Medulla oblongata (tissue), 1 donor: Measurements from ENCODE around the gene TMSB4X.
A peak's percentile ranks its signal among the peaks of the same experiment; 100 is the strongest.
"Not testable (repeated sequence)": the region's sequence is repeated elsewhere in the genome, so short reads cannot be mapped to it uniquely, and the experiment has no call there.

Experiments used
- DNase-seq: peaks from one replicate; pipeline ENCODE4 v3.0.0-alpha.2; 2015; ENCODE audit errors: extremely low spot score

TMSB4X gene

DNA sequence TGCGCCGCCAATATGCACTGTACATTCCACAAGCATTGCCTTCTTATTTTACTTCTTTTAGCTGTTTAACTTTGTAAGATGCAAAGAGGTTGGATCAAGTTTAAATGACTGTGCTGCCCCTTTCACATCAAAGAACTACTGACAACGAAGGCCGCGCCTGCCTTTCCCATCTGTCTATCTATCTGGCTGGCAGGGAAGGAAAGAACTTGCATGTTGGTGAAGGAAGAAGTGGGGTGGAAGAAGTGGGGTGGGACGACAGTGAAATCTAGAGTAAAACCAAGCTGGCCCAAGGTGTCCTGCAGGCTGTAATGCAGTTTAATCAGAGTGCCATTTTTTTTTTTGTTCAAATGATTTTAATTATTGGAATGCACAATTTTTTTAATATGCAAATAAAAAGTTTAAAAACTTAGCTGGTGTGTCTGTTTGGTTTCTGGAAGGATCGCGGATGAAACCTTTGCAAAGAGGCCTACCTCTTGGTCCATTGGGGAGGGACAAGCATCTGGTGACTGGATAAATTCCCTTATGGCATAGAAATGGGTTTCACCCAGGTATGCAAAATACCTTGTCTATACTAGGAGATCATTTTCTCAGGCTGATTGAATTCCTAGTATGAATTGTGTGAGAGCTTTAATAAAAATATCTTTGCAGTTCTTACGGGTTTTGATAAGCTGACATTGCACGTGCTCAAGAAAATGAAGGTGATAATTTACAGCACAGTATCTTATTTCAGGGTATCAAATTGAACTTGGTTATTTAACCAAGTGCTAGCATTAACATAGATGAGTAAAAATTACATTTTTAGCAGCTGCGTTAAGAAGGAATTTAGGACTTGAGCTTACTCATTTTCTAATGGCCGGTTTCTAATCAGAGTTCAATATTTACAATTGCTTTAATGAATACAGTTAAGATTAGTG is 2.2 kb downstream of the TMSB4X start:
- DNase-seq: not testable (repeated sequence)

DNA sequence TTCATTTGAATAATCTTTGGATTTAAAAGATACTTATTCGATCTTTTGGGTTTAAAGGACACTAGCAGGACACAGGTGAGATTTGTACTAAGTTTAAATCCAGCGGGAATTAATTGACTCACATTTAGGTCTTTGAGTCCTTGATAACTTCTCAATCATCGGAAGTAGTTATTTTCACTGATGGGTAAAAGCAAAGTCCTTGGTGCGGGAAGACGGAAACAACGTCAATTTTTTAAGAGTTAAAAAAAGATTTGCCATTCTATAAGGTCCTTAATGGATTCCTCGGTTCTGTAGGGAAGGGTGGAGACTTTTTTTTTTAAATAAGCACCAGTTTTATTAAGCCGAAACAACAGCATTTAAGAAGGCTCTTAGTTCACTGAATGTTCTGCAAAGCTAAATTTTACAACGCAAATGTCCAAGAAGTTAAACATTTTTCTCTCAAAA is 2.9 kb downstream of the TMSB4X start:
- no peak for DNase-seq

DNA sequence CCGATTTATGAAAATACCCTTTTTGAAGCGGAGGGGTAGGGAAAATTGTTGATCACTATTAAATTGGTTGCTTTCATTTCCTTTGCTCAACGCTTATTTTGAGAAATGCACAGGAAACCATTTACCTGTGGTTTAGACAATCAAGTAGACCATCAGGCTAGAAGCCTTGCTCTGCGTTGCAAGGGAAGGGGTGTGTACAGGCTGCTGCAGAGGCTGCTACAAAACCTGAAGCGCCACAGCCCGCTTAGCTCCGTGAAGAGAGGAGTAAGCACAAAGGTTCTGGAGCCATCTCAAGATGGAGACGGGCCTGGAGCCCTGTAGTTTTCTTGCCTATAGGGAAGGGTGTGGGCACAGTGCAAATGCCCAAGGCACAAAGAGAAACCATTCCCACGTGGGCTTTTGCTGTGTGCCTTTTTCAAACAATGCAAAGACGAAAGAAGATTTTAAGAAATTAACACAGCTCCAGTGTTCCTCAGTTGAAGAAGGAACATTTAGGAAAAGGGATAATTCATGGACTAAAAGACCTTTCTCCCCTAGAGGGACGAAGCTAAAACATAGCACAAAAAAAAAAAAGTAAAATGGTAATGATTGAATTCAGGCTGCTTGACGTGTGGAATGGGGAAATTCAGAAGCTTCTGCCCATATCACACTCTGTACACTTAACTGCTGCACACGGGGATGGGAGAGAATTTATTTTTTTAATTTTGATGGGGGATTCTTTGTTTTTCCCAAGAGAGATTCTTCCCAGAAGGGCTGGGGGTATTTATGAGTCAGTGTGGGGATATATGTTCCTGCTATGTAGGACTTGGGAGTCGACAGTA is 3.5 kb downstream of the TMSB4X start:
- peak; percentile 40 for DNase-seq

DNA sequence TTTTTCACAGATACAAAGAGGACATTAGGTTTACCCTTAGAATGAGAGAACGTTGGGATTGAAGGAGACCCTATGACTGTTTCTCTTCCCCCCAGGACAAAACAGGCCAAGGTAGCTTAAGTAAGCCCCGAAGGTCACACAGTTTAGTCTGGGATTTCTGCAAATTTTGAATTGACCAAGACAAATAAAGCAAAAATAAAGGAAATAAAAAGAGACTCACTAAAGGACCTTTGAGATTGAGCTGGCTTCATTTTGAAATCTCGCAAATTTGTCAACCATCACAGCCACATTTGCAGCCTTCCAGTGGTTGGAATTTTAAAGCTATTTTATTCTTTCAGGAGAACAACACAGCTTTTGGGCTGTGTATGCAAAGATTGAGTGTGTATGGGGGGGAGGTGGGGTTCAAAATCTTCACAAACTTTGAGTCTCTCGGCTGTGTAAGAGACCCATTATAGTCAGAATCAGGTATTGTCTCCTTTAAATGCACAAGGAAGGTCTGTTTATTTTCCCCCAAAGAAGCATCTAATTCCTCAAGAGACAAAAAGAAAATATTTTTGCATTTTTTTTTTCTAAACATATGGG is 4.2 kb downstream of the TMSB4X start:
- no peak for DNase-seq

DNA sequence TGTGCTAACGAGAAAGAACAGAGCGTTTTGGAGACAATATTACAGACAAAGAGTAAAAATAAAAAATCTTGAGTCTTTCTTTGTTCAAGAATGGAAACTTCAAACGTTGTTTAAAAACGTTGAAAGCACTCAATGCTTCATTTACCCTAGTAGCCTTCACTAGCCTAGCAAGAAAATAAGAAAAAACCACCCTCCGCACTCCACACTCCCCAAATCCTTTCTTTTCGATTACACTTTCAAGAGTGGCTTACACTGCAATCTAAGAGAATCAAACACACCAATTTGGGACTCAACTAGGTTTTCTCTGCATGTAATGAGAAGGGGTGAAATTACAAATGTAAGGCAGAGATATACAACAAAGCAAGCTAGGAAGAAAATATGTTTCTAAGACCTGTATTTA is 4.7 kb downstream of the TMSB4X start:
- DNase-seq: no peak

DNA sequence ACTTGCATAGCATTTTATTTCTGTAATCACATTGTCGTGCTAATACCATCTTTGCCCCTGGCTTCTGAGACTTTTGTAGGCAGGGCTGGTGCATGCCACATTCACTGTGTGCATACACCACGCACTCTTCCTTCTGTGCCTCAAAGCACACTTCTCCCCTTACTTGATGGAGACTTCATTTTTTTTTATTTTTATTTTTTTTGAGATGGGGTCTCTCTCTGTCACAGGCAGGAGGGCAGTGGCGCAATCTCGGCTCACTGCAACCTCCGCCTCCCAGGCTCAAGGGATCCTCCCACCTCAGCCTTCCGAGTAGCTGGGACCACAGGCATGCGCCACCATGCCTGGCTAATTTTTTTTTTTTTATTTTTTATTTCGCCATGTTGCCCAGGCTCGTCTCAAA is 5.1 kb downstream of the TMSB4X start:
- not testable (repeated sequence) for DNase-seq

DNA sequence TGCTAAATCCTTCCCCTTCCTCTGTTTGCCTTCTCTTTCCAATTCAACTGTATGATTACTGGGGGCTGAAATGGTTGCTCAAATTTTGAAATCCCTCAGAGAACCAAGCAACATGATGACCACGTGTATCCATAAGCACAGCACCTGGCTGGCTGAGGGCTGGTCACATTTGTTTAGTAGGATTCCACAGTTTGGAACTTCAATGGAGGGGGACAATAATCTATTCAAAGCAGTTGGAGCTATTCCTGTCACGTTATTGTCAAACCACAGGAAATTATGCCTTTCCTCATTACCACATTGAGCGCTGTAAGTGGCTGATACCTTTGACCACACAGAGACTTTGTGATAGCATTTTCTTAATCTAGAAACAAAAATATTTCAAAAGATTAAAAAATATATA is 7.0 kb downstream of the TMSB4X start:
- no peak for DNase-seq

DNA sequence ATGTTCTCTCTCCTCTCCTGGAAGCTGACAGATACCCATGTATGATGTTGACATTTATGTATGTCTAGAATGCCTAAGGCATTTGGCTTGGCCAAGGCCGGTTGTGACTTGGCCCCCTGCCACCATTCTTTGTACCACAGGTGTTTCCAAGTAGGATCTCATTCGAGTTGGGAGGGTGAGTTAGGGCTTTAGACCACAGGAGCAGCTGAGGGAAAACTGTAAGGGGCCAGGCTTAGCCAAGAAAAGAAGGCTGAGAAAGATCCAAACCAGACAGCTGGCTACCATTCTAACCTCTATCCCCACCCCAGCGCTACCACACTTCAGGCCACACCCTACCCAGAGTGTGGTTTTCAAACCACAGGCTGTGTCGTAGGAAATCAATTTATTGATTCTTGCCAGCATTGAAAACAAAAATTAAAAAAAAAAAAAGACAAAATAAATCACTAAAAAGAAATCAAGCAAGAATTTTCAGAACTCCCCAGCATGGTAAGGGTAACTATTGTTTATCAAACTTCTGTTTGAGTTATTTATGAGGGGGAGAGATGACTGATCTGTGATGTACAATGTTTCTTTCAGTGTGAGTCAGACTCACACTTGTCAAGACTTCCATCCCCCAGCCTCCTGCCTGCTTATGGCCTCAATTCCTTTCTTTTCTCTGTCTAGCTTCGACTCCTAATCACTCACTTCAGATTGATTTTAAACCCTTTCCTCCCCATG is 9.9 kb downstream of the TMSB4X start:
- DNase-seq: no peak

DNA sequence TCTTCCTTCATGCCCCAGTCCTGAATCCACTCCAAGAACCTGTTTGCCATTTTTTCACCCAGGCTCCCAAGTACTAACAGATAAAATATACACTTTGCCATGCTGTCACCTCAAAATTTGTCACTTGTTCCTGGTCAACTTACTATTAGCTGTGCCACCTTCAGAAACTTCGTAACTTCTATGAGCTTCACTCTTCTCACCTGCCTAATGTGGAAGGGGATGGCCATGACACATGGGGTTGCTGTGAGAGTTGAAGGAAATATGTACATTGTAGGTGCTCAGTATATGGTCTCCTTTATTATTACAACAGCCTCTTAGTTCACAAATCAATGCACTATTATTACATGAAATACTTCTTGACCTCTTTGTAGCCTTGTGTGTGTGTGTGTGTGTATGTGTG is 10.4 kb downstream of the TMSB4X start:
- DNase-seq: no peak

DNA sequence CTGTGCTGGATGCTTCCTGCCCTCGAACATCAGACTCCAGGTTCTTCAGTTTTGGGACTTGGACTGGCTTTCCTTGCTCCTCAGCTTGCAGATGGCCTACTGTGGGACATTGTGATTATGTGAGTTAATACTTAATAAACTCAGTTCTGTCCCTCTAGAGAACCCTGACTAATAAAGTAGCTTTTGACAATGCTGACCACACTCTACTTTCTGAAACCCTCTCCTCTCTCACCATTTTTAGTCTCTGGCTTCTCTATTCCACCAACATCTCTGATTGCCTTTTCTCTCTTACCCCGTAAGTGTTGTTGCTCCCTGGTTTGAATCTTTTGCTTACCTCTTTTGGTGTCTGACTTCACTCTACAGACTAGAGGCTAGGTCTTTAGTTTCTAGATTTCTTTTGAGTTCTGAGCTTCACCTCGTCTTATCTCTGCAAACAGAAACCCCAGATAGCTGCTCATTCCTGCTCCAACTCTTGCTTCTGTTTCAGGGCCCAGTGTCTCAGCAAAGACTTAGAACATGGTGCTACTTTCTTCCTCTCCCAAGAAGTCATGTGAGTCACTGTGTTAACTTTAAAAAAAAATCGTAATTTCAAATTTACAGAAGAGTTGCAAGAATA is 11.4 kb downstream of the TMSB4X start:
- no peak for DNase-seq

DNA sequence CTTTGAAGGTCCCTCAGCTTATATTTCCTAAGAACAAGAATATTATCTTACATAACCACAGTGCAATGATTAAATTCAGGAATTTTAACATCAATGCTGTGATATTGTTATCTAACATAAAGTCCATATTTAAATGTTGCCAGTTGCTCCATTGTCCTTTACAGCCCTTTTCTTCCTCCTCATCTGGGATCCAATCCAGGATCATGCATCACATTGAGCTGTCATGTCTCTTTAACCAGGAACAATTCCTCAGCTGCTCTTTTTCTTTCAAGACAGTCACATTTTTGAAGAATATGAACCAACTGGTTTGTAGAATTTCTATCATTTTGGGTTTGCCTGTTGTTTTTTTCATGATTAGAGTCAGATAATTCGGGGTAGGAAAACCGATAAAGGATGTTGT is 12.0 kb downstream of the TMSB4X start:
- no peak for DNase-seq

DNA sequence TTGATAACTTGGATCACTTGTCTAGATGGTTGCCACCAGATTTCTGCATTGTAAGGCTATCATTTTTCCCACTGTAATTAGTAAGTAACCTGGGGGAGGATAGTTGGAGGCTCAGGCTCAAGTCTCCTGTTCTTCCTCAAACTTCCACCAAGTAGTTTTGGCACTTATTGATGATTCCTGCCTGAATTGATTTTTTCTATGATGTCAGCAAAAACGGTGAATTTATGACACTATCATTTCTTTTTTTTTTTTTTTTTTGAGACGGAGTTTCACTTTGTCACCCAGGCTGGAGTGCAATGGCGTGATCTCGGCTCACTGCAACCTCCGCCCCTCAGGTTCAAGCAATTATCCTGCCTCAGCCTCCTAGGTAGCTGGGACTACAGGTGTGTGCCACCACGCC is 12.4 kb downstream of the TMSB4X start:
- no peak for DNase-seq

DNA sequence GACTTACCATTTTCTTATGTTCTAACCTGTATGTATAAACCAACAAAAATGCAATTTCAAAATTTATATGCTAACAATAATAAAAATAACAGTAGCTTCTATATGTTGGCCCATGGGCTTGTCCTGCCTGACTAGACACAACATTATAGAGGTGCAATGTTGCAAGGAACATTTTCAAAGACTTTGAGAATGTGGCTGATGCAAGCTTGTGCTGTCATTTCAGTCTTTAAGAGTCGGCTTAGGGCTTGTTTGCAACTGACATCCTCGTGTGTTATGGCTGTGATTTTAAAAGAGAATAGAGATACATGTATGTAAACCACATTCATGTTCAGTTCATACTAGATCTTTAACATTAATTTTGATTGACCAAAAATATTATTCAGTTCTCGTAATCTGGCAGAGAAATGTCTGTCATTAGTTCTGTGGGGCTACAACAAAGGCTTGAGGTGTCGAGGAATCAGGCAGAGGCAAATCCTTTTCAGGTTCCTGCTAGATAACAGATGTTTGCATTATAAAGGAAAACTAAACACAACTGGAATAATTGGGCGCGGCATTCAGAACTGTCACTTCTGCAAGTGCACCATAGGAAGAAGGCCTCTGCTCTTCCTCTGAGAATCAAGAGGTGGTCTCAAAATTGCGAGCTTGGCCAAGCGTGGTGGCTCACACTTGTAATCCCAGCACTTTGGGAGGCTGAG is 13.1 kb downstream of the TMSB4X start:
- DNase-seq: no peak

DNA sequence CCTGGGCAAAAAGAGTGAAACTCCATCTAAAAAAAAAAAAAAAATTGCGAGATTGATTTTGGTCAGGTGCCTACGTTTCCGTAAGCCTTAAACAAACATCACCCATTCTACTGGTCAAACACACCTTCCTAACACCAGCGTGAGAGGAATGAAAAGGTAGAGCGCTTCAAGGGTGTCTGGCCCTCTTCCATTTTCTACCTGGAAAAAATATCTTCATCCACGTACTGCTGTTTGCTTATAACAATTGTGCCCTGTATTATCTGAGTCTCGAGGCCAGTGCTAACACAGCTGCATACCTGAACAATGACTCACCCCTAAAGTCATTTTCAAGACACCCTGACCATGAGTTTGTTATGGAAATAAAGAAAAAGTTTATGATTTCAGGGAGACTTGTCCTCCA is 13.9 kb downstream of the TMSB4X start:
- DNase-seq: no peak

DNA sequence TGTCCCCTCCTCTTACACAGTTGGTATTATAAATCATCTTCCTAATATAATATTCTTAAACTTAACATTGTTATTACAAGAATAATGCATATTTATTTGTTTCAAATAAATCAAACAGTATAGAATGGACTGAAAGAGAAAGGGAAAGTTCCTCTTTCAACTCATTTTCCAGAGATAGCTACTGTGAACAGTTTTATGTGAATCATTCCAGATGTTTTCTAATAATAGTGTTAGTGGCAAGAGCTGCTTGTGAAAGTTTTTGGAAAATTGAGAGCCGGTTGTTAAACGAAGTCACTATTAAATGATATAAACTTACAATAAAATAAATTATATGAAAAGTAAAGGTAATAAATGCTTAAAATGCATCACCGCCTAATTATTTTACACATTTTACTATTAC is 14.6 kb downstream of the TMSB4X start:
- no peak for DNase-seq

DNA sequence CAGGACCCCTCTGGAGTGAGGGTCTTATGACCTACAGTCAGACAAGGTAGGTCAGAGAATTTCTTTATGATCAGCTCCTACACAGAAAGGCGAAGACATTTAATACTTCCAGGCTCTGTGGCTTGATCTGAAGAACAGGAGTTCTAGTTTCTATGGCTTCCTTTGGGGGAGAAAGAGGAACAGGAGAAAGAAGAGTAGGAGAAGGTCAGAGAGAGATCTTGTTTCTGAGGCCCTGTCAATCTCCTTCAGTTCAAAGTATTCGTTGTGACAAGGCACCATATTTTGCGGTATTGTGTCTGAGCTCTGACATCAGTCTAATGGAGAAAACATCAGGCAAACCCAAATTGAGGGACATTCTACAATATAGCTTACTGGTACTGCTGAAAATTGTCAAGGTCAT is 16.7 kb downstream of the TMSB4X start:
- DNase-seq: no peak

DNA sequence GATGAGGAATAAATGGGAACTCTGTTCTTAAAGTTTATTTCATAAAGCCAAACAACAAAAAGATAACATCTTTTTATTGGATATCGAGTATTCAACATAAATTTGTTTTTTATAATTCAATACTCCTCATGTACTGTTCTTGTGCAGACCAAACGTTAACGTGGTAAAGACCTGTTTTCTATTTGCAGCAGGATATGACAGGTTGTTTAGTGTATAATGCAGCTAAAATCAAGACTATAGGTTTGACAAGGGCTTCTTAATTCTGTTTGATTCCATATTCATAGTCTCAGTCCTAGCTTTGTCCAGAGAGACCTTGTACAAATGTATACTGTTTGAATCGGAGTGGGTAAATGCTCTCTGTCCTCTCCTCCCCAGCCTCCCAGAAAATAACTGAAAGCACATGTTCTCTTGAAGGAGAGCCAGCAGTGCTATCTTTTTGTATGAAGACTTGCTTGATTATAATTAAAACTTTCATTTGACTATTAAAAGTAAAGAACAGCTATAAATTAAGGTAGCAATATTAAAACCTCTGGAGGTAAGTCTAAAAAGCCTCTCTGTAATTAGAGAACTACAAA is 17.7 kb downstream of the TMSB4X start:
- DNase-seq: no peak

DNA sequence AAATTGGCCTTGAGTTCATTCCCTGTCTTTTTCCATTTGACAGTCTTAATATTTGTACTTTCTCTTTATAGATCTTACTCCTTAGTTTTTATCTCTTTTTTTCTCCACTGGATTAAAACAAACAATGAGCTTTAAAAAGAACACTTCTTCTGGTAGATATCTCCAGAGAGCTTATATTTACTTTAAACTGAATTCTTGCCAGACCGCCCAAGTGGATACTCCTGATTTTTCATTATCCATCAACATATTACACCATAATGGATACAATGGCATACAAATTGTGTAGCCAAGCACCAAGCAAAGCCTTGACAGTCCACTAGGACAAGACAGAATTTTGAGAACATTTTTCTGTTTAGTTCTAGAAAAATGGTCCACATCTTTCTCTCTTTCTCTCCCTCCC is 18.9 kb downstream of the TMSB4X start:
- no peak for DNase-seq

DNA sequence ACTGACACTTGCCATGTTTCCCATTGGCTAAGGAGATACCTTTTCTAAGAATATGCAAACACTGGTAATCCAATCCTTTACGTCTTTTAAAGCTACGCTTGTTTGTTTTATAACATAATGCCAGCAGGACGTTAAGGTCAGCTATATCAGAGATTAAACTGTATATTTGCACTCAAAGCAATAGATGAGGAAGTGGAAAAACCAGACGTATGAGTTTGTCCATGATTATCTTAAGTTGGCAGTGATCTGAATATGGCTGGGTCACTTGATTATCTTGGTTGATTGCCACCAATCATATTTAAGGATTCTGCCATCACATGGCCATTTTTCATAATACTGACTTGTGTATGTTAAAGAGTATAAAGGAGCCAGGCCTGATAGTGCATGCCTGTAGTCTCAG is 19.4 kb downstream of the TMSB4X start:
- no peak for DNase-seq

DNA sequence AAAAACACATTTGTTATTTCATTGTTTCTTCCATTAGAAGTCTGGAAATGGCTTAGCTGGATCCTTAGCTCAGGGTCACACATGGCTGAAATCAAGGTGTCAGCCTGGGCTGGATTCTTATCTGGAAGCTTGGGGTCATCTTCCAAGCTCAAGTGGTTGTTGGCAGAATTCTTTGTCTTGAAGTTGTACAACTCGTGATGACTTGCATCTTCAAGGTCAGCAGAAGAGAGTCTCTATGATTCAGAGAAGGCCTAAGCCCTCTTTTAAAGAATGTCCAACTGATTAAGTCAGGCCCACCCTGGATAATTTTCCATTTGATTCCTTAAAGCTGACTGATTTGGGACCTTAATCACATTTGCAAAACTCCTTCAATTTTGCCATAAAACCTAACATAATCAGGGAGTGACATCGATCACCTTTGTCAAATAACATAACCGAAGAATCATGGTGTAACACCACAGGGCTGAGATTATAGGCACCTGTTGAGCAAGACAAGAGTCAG is 22.1 kb downstream of the TMSB4X start:
- no peak for DNase-seq
